Nephron progenitor cell (in vitro differentiated cells): ENCODE data around the gene GOLGA8T.
"Not testable (repeated sequence)": the region's sequence is repeated elsewhere in the genome, so short reads cannot be mapped to it uniquely, and the experiment has no call there.

ENCODE experiments used
- DNase-seq: peaks from one replicate; pipeline ENCODE4 v3.0.0; 2021
- H3K27ac Mint-ChIP-seq: 2 replicates; pipeline ENCODE4 v1.8.0; 2021; ENCODE audit warnings: mild to moderate bottlenecking, moderate library complexity, mixed read lengths
- H3K27me3 Mint-ChIP-seq: 2 replicates; pipeline ENCODE4 v1.8.0; 2021; ENCODE audit warnings: mild to moderate bottlenecking, low read depth, mixed read lengths; ENCODE audit not compliant: poor library complexity
- H3K36me3 Mint-ChIP-seq: 2 replicates; pipeline ENCODE4 v1.8.0; 2021; ENCODE audit warnings: low read depth, mixed read lengths
- H3K4me1 Mint-ChIP-seq: 2 replicates; pipeline ENCODE4 v1.8.0; 2021; ENCODE audit warnings: mixed read lengths
- H3K4me3 Mint-ChIP-seq: 2 replicates; pipeline ENCODE4 v1.8.0; 2021; ENCODE audit warnings: mild to moderate bottlenecking, moderate library complexity, mixed read lengths
- H3K9me3 Mint-ChIP-seq: 2 replicates; pipeline ENCODE4 v1.8.0; 2021; ENCODE audit warnings: mild to moderate bottlenecking, moderate library complexity, mixed read lengths

Gene GOLGA8T, protein sequence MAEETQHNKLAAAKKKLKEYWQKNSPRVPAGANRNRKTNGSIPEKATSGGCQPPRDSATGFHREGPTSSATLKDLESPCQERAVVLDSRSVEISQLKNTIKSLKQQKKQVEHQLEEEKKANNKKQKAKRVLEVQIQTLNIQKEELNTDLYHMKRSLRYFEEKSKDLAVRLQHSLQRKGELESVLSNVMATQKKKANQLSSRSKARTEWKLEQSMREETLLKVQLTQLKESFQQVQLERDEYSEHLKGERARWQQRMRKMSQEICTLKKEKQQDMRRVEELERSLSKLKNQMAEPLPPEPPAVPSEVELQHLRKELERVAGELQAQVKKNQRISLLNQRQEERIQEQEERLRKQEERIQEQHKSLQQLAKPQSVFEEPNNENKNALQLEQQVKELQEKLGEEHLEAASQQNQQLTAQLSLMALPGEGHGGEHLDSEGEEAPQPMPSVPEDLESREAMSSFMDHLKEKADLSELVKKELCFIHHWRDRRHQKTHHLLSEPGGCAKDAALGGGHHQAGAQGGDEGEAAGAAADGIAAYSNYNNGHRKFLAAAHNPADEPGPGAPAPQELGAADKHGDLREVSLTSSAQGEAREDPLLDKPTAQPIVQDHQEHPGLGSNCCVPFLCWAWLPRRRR

DNA sequence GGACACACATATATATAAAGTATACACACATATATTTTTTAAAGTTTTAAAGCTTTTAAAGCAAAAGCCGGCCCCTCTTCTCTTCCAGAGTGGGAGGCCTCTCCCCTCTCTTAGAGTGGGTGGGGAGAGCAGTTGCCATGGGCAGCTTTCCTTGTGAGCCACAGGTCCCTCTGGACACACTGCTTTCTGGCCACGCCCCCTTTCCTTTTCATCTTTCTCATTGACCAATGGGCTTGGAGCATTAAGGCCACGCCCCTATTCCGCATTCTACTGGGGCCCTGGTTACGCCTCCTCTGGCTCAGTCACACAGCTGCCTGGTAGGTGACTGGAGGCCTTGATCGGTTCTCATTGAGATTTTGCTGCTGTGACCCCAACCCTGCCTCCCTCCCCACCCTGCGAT is at the start of gene GOLGA8T:
GOLGA8T (plus strand) TSS at position 301 of the 400 bp plus-strand sequence; CDS start at position 399, 98 bp downstream.
- H3K4me3 Mint-ChIP-seq, H3K9me3 Mint-ChIP-seq, DNase-seq, H3K27ac Mint-ChIP-seq, H3K27me3 Mint-ChIP-seq, H3K36me3 Mint-ChIP-seq, H3K4me1 Mint-ChIP-seq: not testable (repeated sequence)

DNA sequence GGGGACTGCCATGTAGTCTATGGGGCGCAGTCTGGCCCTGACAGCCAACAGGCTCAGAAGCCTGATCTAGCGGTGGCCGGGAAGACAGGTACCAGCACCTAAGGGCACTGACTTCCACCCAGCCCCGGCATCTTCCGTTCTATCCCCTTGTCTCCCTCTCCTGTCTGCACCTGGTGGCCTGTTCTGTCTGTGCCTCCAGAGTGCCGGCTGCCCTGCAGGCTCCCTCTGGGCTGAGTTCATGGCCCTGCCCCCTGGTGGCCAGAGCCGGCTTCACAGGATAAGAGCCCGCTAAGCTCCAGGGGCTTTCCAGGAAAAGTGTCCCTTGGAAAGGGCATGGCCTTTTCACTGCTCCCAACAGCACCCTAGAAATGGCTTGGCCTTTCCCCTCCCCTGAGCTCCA is 37.0 kb upstream of the GOLGA8T start:
- H3K4me1 Mint-ChIP-seq, H3K9me3 Mint-ChIP-seq, DNase-seq, H3K36me3 Mint-ChIP-seq, H3K27ac Mint-ChIP-seq, H3K27me3 Mint-ChIP-seq, H3K4me3 Mint-ChIP-seq: not testable (repeated sequence)

DNA sequence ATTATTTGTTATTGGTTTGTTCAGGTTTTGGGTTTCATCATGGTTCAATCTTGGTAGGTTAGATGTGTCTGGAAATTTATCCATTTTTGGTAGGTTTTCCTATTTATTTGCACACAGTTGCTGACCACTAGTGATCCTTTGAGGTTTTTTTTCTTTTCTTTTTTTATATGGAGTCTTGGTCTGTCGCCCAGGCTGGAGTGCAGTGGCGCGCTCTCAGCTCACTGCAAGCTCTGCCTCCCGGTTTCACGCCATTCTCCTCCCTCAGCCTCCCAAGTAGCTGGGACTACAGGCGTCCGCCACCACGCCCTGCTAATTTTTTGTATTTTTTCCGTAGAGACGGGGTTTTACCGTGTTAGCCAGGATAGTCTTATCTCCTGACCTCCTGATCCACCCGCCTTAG is 32.0 kb upstream of the GOLGA8T start:
- H3K4me3 Mint-ChIP-seq, H3K27me3 Mint-ChIP-seq, H3K27ac Mint-ChIP-seq, DNase-seq, H3K4me1 Mint-ChIP-seq, H3K36me3 Mint-ChIP-seq, H3K9me3 Mint-ChIP-seq: not testable (repeated sequence)

DNA sequence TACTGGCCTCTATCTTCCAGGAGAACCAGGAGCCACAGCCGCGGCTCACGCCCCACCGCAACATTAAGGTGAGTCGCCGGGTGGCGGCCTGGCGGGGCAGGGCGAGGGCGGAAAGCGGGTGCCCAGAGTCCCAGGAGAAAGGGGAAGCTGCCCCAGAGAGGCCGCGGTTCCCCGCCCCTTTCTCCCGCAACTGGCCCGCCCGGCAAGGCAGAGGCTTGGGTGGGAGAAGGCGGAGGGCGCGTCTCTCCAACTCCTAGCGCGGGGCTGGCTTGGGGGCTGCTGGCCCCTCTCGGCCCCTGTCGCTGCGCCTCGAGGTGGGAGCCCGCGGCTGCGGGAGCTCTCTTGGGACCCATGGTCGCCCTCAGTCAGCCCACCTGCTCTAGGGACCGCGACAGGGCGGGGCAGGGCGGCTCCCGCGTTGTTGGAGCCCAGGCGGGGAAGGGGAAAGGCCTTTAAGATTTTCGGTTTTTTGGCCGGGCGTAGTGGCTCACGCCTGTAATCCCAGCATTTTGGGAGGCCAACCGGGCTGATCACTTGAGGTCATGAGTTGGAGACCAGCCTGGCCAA is 30.8 kb upstream of the GOLGA8T start:
- not testable (repeated sequence) for H3K9me3 Mint-ChIP-seq, DNase-seq, H3K36me3 Mint-ChIP-seq, H3K27me3 Mint-ChIP-seq, H3K4me1 Mint-ChIP-seq, H3K4me3 Mint-ChIP-seq, H3K27ac Mint-ChIP-seq

DNA sequence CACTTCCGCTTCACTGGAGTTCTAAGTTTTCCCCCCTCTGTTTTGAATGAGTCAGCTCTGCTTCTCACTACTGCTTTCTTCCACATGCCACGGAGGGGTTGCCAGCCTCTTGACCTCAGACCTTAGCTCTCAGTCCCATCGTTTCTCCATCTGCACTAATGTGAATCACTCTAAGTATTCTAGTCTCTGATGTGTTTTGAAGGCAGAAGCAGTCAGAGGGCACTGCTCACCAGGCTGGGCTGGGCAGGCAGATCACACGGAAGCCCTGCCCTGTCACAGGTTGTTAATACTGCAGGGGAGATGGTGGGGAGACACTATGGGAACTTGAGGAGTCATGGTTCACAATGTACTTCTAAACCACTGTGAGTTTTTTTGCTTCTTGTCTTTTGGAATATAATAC is 24.3 kb upstream of the GOLGA8T start:
- H3K9me3 Mint-ChIP-seq: not testable (repeated sequence)

DNA sequence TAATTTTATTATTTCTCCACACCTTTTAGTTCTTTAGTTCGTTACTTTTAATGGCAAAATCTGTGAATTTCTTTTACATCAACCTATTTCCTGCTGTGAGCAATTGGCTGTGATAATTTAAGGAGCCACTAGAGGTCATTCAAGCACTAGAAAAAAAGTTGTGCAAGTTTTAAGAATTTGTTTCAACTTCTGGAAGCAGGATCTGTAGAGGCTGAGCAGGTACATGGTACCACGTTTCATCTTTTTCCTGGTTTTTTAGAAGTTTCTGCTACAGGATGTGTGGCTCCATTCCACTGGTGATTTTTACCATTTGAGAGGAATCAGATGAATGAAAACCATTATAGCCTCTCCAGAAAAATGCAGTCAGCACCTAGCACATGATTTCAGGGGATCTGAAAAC is 4.8 kb upstream of the GOLGA8T start:
- H3K9me3 Mint-ChIP-seq, H3K4me1 Mint-ChIP-seq, H3K4me3 Mint-ChIP-seq, H3K27me3 Mint-ChIP-seq, DNase-seq, H3K36me3 Mint-ChIP-seq, H3K27ac Mint-ChIP-seq: not testable (repeated sequence)

More for the DNA sequence above, 24.3 kb upstream of the GOLGA8T start:
- not testable (repeated sequence) for H3K4me3 Mint-ChIP-seq, H3K27ac Mint-ChIP-seq, H3K36me3 Mint-ChIP-seq, DNase-seq, H3K27me3 Mint-ChIP-seq, H3K4me1 Mint-ChIP-seq

DNA sequence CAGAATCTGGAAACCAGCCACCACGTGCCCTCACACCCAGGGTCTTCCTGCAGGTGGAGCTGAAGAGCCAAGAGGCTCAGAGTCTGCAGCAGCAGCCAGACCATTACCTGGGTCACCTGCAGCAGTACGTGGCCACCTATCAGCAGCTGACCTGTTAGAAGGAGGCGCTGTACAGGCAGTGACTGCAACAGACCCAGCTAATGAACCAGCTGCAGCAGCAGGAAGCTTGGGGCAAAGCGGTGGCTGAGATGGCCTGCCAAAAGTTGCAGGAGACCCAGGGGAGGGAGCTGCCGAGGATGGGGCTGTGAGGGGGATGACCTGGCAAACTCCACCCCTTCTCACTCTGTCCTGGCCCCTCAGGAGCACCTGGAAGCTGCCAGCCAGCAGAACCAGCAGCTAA is 8.4 kb downstream of the GOLGA8T start:
- not testable (repeated sequence) for DNase-seq, H3K27ac Mint-ChIP-seq, H3K27me3 Mint-ChIP-seq, H3K4me3 Mint-ChIP-seq, H3K4me1 Mint-ChIP-seq, H3K36me3 Mint-ChIP-seq, H3K9me3 Mint-ChIP-seq

DNA sequence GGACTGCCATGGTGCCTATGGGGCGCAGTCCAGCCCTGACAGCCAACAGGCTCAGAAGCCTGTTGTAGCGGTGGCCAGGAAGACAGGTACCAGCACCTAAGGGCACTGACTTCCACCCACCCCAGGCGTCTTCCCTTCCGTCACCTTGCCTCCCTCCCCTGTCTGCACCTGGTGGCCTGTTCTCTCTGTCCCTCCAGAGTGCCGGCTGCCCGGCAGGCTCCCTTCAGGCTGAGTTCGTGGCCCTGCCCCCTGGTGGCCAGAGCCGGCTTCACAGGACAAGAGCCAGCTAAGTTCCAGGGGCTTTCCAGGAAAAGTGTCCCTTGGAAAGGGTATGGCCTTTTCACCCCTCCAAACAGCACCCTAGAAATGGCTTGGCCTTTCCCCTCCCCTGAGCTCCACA is 15.0 kb downstream of the GOLGA8T start:
- not testable (repeated sequence) for H3K36me3 Mint-ChIP-seq, H3K9me3 Mint-ChIP-seq, H3K27ac Mint-ChIP-seq, H3K27me3 Mint-ChIP-seq, H3K4me1 Mint-ChIP-seq, DNase-seq, H3K4me3 Mint-ChIP-seq

DNA sequence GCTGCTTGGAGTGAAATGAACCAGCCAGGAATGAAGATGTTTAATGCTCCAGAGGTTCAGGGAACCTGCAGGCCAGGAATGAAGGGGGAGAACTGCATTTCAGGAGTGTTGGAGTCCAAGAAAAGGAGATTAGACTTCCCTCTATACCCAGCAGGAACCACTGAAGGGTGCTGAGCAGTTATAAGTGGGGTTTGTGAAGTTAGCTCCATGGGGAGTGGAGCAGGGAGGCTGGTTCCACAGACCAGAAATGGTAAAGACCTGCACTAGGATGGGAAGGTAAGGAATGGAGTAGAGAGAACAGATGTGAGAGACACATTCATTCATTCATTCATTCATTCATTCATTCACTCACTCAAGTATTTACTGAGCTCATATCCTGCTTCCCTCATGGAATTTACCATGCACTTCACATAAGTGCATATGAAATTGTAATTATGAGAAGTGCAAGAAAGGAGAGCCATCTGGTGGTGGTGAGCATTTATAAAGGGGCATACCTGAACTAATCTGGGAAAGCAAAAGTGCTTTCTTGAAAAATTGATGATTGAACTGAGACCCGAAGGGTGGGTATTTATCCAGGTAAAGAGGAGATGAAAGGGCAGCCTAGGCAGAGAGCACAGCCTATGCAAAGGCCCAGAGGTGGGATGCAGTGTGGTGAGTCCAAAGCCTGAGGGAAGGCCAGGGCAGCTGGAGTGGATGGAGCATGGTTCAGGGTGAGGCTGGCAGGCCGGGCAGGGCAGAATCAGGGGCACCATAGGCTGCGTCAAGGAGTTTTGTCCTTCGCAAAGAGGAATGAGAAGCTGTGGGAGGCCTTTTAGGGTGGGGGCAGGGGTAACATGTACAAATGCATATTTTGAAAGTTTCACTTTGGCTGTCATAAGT is 27.9 kb downstream of the GOLGA8T start:
- DNase-seq, H3K4me1 Mint-ChIP-seq, H3K27ac Mint-ChIP-seq, H3K27me3 Mint-ChIP-seq, H3K36me3 Mint-ChIP-seq, H3K4me3 Mint-ChIP-seq, H3K9me3 Mint-ChIP-seq: not testable (repeated sequence)

DNA sequence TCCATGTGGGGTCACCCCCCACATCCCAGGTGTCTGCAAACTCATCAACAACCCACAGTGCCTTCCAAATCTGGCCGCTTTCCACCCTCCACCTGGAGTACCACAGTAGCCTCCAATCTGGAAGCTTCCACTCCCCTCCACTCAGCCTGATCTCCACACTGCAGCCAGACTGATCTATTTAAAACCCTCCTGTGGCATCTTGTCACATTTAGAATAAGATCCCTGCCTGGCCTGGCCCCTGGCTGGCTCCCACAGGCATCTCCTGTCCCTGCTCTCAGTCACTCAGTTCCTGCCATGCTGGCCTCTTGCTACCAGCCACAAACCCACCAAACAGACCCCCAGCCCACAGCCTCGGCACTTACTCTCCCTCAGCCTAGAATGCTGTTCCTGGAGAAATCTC is 28.9 kb downstream of the GOLGA8T start:
- not testable (repeated sequence) for DNase-seq, H3K9me3 Mint-ChIP-seq, H3K36me3 Mint-ChIP-seq, H3K4me1 Mint-ChIP-seq, H3K27ac Mint-ChIP-seq, H3K27me3 Mint-ChIP-seq, H3K4me3 Mint-ChIP-seq

DNA sequence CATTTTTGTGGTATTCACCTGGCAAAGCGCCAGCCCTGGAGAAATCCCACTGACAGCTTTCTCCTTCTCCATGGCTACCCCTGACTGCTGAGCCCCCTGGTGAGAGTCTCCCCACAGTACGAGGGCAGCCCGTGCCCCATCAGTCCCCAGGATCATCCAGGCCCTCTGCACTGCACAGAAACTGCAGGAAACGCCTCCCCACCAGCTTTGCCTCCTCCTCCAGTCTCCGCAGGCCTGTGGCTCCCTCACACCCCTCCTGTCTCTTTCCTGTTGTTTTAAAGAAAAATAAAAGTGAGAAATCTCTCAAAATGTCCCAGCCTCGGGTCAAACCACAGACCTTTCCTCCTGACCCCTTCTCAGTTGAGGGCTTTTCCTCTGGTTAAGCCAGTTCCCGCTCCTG is 29.4 kb downstream of the GOLGA8T start:
- not testable (repeated sequence) for H3K27ac Mint-ChIP-seq, H3K4me1 Mint-ChIP-seq

DNA sequence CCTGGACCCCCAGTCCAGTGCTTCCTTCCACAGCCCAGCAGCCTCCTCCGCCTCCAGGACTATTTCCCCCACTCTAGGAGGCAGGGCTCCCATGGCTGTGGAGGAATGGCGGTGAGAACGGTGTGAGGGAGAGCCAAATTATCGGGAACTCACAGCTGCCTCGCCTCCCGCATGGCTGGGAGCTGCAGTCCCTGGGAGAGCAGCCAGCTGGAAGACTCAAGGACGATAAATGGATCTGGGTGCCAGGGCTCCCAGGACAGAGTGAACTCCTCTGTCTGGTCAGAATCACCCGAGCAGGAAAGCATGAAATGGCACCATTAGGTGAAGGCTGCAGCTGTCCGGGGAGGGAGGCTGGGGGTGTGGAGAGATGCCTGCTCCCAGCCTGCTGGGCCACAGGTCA is 32.6 kb downstream of the GOLGA8T start:
- DNase-seq, H3K4me1 Mint-ChIP-seq, H3K27ac Mint-ChIP-seq, H3K4me3 Mint-ChIP-seq, H3K9me3 Mint-ChIP-seq, H3K36me3 Mint-ChIP-seq, H3K27me3 Mint-ChIP-seq: not testable (repeated sequence)

More for the DNA sequence above, 29.4 kb downstream of the GOLGA8T start:
- H3K27me3 Mint-ChIP-seq, H3K36me3 Mint-ChIP-seq, DNase-seq, H3K9me3 Mint-ChIP-seq, H3K4me3 Mint-ChIP-seq: not testable (repeated sequence)

DNA sequence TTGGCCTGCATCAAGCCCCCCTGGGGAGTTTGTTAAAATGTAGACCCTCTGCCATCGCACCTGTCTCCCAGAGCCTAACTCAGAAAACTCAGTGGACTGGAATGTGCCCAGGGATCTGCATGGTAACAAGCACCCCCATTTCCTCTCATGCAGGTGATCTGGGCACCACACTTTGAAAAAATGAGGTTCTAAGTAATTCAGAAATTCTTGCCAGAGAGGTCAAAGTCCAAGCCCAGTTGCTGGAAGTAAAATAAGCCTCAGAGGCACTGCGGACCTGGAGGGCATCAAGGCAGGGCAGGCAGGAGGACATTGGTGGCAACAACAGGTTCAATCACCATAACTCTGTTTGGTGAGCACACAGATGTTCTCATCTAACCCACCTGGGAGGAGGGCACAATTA is 33.0 kb downstream of the GOLGA8T start:
- not testable (repeated sequence) for DNase-seq, H3K4me1 Mint-ChIP-seq, H3K27ac Mint-ChIP-seq, H3K36me3 Mint-ChIP-seq, H3K4me3 Mint-ChIP-seq, H3K27me3 Mint-ChIP-seq, H3K9me3 Mint-ChIP-seq

DNA sequence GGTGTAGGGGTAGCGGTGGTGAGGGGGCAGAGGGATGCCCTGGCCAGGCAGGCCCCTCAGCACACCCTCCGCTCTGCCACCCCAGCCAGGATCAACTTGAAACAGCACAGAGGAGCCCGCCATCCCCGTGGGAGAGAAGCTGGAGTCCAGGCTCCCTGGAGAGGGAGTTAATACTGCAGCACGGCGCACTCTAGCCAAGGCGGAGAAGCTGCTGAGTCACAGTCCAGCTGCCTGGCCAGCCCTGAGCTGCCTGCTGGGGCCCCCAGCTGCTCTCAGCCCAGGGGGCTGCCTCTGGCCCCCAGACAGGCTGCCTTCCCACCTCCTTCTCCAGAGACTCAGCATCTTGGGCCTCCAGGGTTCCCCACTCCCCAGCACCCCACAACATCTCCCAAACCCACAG is 36.6 kb downstream of the GOLGA8T start:
- H3K4me3 Mint-ChIP-seq: not testable (repeated sequence)

More for the DNA sequence above, 36.6 kb downstream of the GOLGA8T start:
- not testable (repeated sequence) for DNase-seq, H3K36me3 Mint-ChIP-seq, H3K27ac Mint-ChIP-seq, H3K9me3 Mint-ChIP-seq, H3K27me3 Mint-ChIP-seq, H3K4me1 Mint-ChIP-seq
